Fibroblast of lung (primary cell): ENCODE results near the gene RTN4RL1. TPM values are rescaled to one million over a fixed set of nuclear protein-coding genes. Genes with fewer than 3 reads are reported as not detected.

Source experiments
- DNase-seq, 2 donors: peaks; one replicate each; pipeline versions ENCODE4 v3.0.0 to v3.0.0-alpha.2; 2010; ENCODE audit warnings: low read depth in 2 of 2
- H2AFZ ChIP-seq: 2 replicates; pipeline ENCODE4 v1.5.1; 2012; ENCODE audit warnings: low read length, control low read depth, inconsistent platforms
- H3K27ac ChIP-seq: 2 replicates; pipeline ENCODE4 v1.5.1; 2011; ENCODE audit warnings: low read length, control low read depth; ENCODE audit not compliant: insufficient read depth
- H3K27me3 ChIP-seq: 2 replicates; pipeline ENCODE4 v1.5.1; 2011; ENCODE audit warnings: mild to moderate bottlenecking, low read length; ENCODE audit not compliant: control insufficient read depth, insufficient read depth
- H3K36me3 ChIP-seq: 2 replicates; pipeline ENCODE4 v1.5.1; 2011; ENCODE audit warnings: low read length; ENCODE audit not compliant: control insufficient read depth, insufficient read depth
- H3K4me1 ChIP-seq: 2 replicates; pipeline ENCODE4 v1.5.1; 2011; ENCODE audit warnings: low read length; ENCODE audit not compliant: control insufficient read depth, insufficient read depth; ENCODE audit errors: extremely low read depth
- H3K4me2 ChIP-seq: 2 replicates; pipeline ENCODE4 v1.5.1; 2011; ENCODE audit warnings: low read length, control low read depth; ENCODE audit not compliant: insufficient read depth; ENCODE audit errors: extremely low read depth
- H3K4me3 ChIP-seq, 4 experiments: fragments of 200-600 bp in 1 of 4; sonication (generic) in 1 of 4; replicated peaks in 1 of 4; 2 replicates each; pipeline ENCODE4 v1.5.1; 2011 to 2016; ENCODE audit warnings: low read length in 4 of 4, low read depth in 3 of 4, mild to moderate bottlenecking in 3 of 4, control low read depth in 2 of 4, inconsistent platforms in 1 of 4, mixed read lengths in 1 of 4; ENCODE audit not compliant: insufficient read depth in 1 of 4; ENCODE audit errors: control extremely low read depth in 1 of 4
- H3K79me2 ChIP-seq: 2 replicates; pipeline ENCODE4 v1.5.1; 2012; ENCODE audit warnings: mild to moderate bottlenecking, low read length, inconsistent platforms; ENCODE audit not compliant: control insufficient read depth, insufficient read depth
- H3K9ac ChIP-seq: 2 replicates; pipeline ENCODE4 v1.5.1; 2011; ENCODE audit warnings: mild to moderate bottlenecking, low read length, control low read depth; ENCODE audit not compliant: insufficient read depth
- H3K9me3 ChIP-seq: 2 replicates; pipeline ENCODE4 v1.5.1; 2012; ENCODE audit warnings: low read depth, low read length; ENCODE audit not compliant: control insufficient read depth, insufficient read depth
- H4K20me1 ChIP-seq: 2 replicates; pipeline ENCODE4 v1.5.1; 2011; ENCODE audit warnings: low read length; ENCODE audit not compliant: control insufficient read depth, insufficient read depth; ENCODE audit errors: extremely low read depth
- EZH2 ChIP-seq: IDR thresholded peaks from 2 replicates; pipeline ENCODE4 v1.5.1; 2012; ENCODE audit warnings: low read length, control low read depth, mild to moderate bottlenecking; ENCODE audit errors: missing control alignments
- polyA plus RNA-seq, 2 donors: library from polyadenylated mRNA; depleted of rRNA in 1 of 2; stranded (reverse) in 1 of 2; unstranded in 1 of 2; fragments of >200 nt; gene quantifications; 2 replicates each; pipeline ENCODE4 v1.2.1, GENCODE V29; 2011 to 2012; ENCODE audit warnings: missing spikeins in 1 of 2
- total RNA-seq: library from RNA; depleted of rRNA; stranded (reverse); fragments of >200 nt; gene quantifications from 2 replicates; pipeline ENCODE4 v1.2.1, GENCODE V29; 2014
- TF ChIP-seq, protein P1 (sequence below), 2 donors: IDR thresholded peaks in 1 of 2; conservative IDR thresholded peaks in 1 of 2; 1 replicate in 1 of 2; 2 replicates in 1 of 2; pipeline ENCODE4 v1.5.1; 2011 to 2012; ENCODE audit warnings: low read length in 2 of 2, control low read depth in 1 of 2, inconsistent platforms in 1 of 2, low read depth in 1 of 2, mild to moderate bottlenecking in 1 of 2

Gene RTN4RL1
- total and polyA plus RNA-seq, 2 donors (not counting 1 experiment from before 2014, with no cell fraction given): 0.39 to 0.83 TPM

DNA sequence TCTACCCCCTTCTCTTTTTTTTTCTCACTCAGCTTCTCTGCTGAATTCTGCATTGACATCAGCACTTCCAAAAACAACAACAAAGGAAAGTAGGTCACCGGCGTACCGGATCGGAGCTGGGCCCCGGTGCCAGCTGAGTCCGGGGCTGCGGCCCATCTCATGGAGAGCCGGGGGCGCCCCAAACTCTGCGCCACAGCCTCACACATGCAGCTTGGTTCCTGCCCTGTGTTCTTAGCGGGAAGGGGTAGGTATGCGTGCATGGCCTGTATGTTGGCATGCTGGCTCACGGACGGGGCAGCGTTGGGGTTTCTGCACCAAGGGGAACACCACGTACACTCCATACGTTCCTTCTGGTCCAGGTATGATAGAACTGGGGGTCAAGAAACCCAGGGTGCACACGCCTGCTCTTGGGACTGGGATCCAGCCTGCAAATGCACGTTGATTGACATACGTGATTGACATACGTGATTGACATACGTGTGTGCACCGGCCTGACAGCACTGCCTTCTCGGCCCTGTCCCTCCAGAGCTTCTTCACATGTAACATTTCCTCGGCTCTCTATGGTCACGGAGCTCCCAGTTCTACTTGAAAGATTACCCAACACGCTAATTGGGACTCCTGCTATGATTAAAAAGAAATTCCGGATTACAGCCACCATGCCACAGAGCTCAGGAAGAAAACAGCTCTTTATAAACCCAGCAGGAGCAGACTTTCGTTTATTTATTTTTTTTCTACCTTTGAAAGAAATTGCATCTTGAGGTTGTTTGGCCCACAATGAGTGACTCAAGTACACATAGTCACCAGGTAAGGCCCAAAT lies 106.6 kb downstream of the RTN4RL1 start:
- Histone ChIP-seq H3K27me3 (no peaks in the 10 kb centered on the region), H3K27ac (no peak overlapping the region), H3K4me1 (no peaks in the 10 kb centered on the region), H4K20me1 (no peaks in the 10 kb centered on the region), H3K4me3 (no peak overlapping the region), H2AFZ (no peak overlapping the region), H3K9me3 (no peaks in the 10 kb centered on the region), H3K36me3 (no peaks in the 10 kb centered on the region), H3K9ac (no peak overlapping the region), H3K4me2 (no peak overlapping the region), H3K79me2 (no peaks in the 10 kb centered on the region)
- no peak for TF ChIP-seq EZH2
- TF ChIP-seq, protein P1, sequence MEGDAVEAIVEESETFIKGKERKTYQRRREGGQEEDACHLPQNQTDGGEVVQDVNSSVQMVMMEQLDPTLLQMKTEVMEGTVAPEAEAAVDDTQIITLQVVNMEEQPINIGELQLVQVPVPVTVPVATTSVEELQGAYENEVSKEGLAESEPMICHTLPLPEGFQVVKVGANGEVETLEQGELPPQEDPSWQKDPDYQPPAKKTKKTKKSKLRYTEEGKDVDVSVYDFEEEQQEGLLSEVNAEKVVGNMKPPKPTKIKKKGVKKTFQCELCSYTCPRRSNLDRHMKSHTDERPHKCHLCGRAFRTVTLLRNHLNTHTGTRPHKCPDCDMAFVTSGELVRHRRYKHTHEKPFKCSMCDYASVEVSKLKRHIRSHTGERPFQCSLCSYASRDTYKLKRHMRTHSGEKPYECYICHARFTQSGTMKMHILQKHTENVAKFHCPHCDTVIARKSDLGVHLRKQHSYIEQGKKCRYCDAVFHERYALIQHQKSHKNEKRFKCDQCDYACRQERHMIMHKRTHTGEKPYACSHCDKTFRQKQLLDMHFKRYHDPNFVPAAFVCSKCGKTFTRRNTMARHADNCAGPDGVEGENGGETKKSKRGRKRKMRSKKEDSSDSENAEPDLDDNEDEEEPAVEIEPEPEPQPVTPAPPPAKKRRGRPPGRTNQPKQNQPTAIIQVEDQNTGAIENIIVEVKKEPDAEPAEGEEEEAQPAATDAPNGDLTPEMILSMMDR (conservative IDR thresholded peaks at IDR 0.05 in 1 of 2, IDR thresholded peaks at IDR 0.05 in 1 of 2; ENCODE audit: low read depth in 1 of 2, low read length in 2 of 2): no peak
- no peak for DNase-seq

DNA sequence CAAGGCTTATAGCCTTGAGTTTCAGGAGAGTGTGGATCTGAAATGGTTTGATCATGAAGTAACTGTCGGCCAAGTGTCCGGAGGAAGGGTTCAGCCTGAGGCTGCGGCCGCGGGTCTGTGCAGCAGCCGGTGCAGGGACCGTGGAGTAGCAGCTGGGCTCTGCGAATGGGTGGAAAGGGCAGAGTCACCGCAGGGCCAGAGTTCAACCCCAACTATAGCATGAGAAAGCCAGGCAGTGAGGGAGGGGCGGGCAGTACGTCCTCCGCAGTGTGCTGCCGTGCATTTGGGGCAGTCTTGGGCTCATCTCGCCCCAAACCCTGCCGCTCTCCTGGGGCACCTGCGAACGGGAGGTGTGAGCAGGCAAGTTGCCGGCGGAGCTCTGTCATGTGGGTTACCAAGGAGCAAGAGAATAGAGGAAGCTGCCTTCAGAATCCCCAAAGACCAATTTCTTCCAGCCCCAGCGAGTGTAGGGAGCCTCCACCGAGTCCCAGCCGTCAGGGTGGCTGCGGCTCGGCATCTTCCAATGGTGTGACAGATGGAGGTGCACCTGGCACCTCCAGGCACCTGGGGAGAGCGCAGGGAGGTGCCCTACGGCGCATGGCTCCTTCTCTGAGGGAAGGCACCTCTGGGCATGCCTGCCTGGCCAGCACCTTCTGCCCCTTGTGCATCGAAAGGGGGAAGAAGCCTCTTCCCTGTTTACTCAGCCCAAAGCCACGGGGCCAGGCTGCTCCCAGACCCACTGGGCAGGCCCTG lies 108.0 kb downstream of the RTN4RL1 start:
- no peak for DNase-seq
- no peaks in the 10 kb centered on the region for H3K9me3 ChIP-seq
- no peaks in the 10 kb centered on the region for H3K36me3 ChIP-seq
- H3K4me2 ChIP-seq: no peak overlapping the region
- no peaks in the 10 kb centered on the region for H4K20me1 ChIP-seq
- no peak overlapping the region for H2AFZ ChIP-seq
- H3K79me2 ChIP-seq: no peaks in the 10 kb centered on the region
- peaks cover under 1% of the 10 kb centered on the region for H3K27me3 ChIP-seq
- no peaks in the 10 kb centered on the region for H3K4me1 ChIP-seq
- TF ChIP-seq EZH2: no peak
- TF ChIP-seq, protein P1 (conservative IDR thresholded peaks at IDR 0.05 in 1 of 2, IDR thresholded peaks at IDR 0.05 in 1 of 2; ENCODE audit: low read depth in 1 of 2, low read length in 2 of 2): no peak
- no peak overlapping the region for H3K27ac ChIP-seq
- H3K4me3 ChIP-seq: no peak overlapping the region
- no peak overlapping the region for H3K9ac ChIP-seq

DNA sequence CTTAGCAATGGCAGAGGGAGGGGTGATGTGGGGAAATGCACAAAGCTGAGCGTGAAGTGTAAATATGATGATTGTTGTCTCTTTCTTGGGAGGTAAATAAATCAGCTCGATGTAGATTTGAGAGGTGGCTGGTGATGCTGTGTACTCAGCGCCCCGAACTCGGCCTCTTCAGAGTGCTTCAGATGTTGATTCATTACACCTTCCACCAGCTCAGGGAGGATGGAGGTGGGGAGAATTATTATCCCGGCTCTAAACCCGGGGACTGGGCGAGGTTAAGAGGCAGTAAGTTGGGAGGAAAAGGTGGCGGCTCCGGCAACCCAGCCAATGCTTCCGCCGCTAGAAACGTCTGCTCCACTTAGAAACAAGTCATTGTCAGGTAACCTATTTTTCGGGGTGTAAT lies 108.8 kb downstream of the RTN4RL1 start:
- H3K9ac ChIP-seq: no peak overlapping the region
- H3K4me3 ChIP-seq: no peak overlapping the region
- no peaks in the 10 kb centered on the region for H3K79me2 ChIP-seq
- H3K9me3 ChIP-seq: no peaks in the 10 kb centered on the region
- no peak overlapping the region for H3K27ac ChIP-seq
- no peak overlapping the region for H2AFZ ChIP-seq
- peaks cover 6% of the 10 kb centered on the region for H3K27me3 ChIP-seq
- H3K4me2 ChIP-seq: no peak overlapping the region
- no peaks in the 10 kb centered on the region for H3K36me3 ChIP-seq
- no peaks in the 10 kb centered on the region for H4K20me1 ChIP-seq
- TF ChIP-seq EZH2: no peak
- TF ChIP-seq, protein P1 (conservative IDR thresholded peaks at IDR 0.05 in 1 of 2, IDR thresholded peaks at IDR 0.05 in 1 of 2; ENCODE audit: low read depth in 1 of 2, low read length in 2 of 2): no peak
- no peak for DNase-seq
- no peaks in the 10 kb centered on the region for H3K4me1 ChIP-seq
